Activated T-cell treated with anti-CD3 and anti-CD28 coated beads, Interleukin-2, amount 50 U/mL, for 24 hours (primary cell): ENCODE measurements around the gene SNX24.
"Not testable (repeated sequence)": the region's sequence is repeated elsewhere in the genome, so short reads cannot be mapped to it uniquely, and the experiment has no call there.

ENCODE experiments used
- DNase-seq: peaks from one replicate; pipeline ENCODE4 v3.0.0-alpha.2; 2020
- H3K27ac Mint-ChIP-seq: 2 replicates; pipeline ENCODE4 v1.8.0; 2020; ENCODE audit warnings: mild to moderate bottlenecking, mixed read lengths
- H3K27me3 Mint-ChIP-seq: 2 replicates; pipeline ENCODE4 v1.8.0; 2020; ENCODE audit warnings: mixed read lengths
- H3K36me3 Mint-ChIP-seq: 2 replicates; pipeline ENCODE4 v1.8.0; 2020; ENCODE audit warnings: low read depth, mixed read lengths
- H3K4me1 Mint-ChIP-seq: 2 replicates; pipeline ENCODE4 v1.8.0; 2020; ENCODE audit warnings: low read depth, mixed read lengths
- H3K4me3 Mint-ChIP-seq: 2 replicates; pipeline ENCODE4 v1.8.0; 2020; ENCODE audit warnings: mild to moderate bottlenecking, moderate library complexity, mixed read lengths
- H3K9me3 Mint-ChIP-seq: 2 replicates; pipeline ENCODE4 v1.8.0; 2020; ENCODE audit warnings: mixed read lengths

The SNX24 gene

GRCh38 chr5:122885045-122885517, 39.7 kb downstream of the SNX24 start:
- Mint-ChIP-seq H3K4me1 (peaks cover 4% of the 10 kb centered on the region), H3K27ac (no peak overlapping the region), H3K27me3 (no peaks in the 10 kb centered on the region), H3K4me3 (no peak overlapping the region), H3K36me3 (no peaks in the 10 kb centered on the region), H3K9me3 (no peaks in the 10 kb centered on the region)
- DNase-seq, result no peak

- Mint-ChIP-seq H3K9me3 (no peaks in the 10 kb centered on the region), H3K27me3 (no peaks in the 10 kb centered on the region), H3K36me3 (no peaks in the 10 kb centered on the region), H3K27ac (no peak overlapping the region), H3K4me1 (peaks cover 4% of the 10 kb centered on the region), H3K4me3 (no peak overlapping the region)
- no peak for DNase-seq
These were observed 40.5 kb downstream of the SNX24 start for GRCh38 chr5:122885891-122886290.

- no peak for DNase-seq
- no peak overlapping the region for H3K27ac Mint-ChIP-seq
- no peaks in the 10 kb centered on the region for H3K9me3 Mint-ChIP-seq
- no peak overlapping the region for H3K4me3 Mint-ChIP-seq
- no peaks in the 10 kb centered on the region for H3K27me3 Mint-ChIP-seq
- H3K36me3 Mint-ChIP-seq, result no peaks in the 10 kb centered on the region
- no peaks in the 10 kb centered on the region for H3K4me1 Mint-ChIP-seq
These were observed 49.7 kb downstream of the SNX24 start for GRCh38 chr5:122895141-122895540.

GRCh38 chr5:122896598-122897282, 51.3 kb downstream of the SNX24 start:
- DNase-seq, result no peak

GRCh38 chr5:122897283-122897602, 51.8 kb downstream of the SNX24 start:
- no peak overlapping the region for H3K27ac Mint-ChIP-seq
- H3K36me3 Mint-ChIP-seq, result no peaks in the 10 kb centered on the region
- H3K27me3 Mint-ChIP-seq, result no peaks in the 10 kb centered on the region
- no peak for DNase-seq
- H3K9me3 Mint-ChIP-seq, result no peaks in the 10 kb centered on the region
- H3K4me1 Mint-ChIP-seq, result peaks cover 5% of the 10 kb centered on the region
- no peak overlapping the region for H3K4me3 Mint-ChIP-seq

More at GRCh38 chr5:122896598-122897282, 51.3 kb downstream of the SNX24 start:
- Mint-ChIP-seq H3K4me3 (no peak overlapping the region), H3K36me3 (no peaks in the 10 kb centered on the region), H3K27me3 (no peaks in the 10 kb centered on the region), H3K9me3 (no peaks in the 10 kb centered on the region), H3K27ac (no peak overlapping the region), H3K4me1 (peaks cover under 1% of the 10 kb centered on the region)

GRCh38 chr5:122901346-122901745, 55.9 kb downstream of the SNX24 start:
- no peak overlapping the region for H3K4me3 Mint-ChIP-seq
- peaks cover 15% of the 10 kb centered on the region for H3K4me1 Mint-ChIP-seq
- H3K9me3 Mint-ChIP-seq, result no peaks in the 10 kb centered on the region
- no peak overlapping the region for H3K27ac Mint-ChIP-seq
- H3K27me3 Mint-ChIP-seq, result no peaks in the 10 kb centered on the region
- no peak for DNase-seq
- no peaks in the 10 kb centered on the region for H3K36me3 Mint-ChIP-seq

- DNase-seq, result no peak
- Mint-ChIP-seq H3K9me3 (no peaks in the 10 kb centered on the region), H3K36me3 (no peaks in the 10 kb centered on the region), H3K4me1 (peaks cover 15% of the 10 kb centered on the region), H3K4me3 (no peak overlapping the region), H3K27ac (no peak overlapping the region), H3K27me3 (no peaks in the 10 kb centered on the region)
These were observed 56.9 kb downstream of the SNX24 start for GRCh38 chr5:122902263-122902662.

- H3K27me3 Mint-ChIP-seq, result no peaks in the 10 kb centered on the region
- H3K27ac Mint-ChIP-seq, result no peak overlapping the region
- H3K9me3 Mint-ChIP-seq, result no peaks in the 10 kb centered on the region
- H3K4me1 Mint-ChIP-seq, result peaks cover 15% of the 10 kb centered on the region
- H3K36me3 Mint-ChIP-seq, result no peaks in the 10 kb centered on the region
- H3K4me3 Mint-ChIP-seq, result no peak overlapping the region
- DNase-seq, result no peak
These were observed 61.4 kb downstream of the SNX24 start for GRCh38 chr5:122906768-122907167.

- peaks cover 10% of the 10 kb centered on the region for H3K4me1 Mint-ChIP-seq
- H3K36me3 Mint-ChIP-seq, result no peaks in the 10 kb centered on the region
- no peaks in the 10 kb centered on the region for H3K27me3 Mint-ChIP-seq
- H3K27ac Mint-ChIP-seq, result no peak overlapping the region
- no peaks in the 10 kb centered on the region for H3K9me3 Mint-ChIP-seq
- H3K4me3 Mint-ChIP-seq, result no peak overlapping the region
- DNase-seq, result no peak
These were observed 61.9 kb downstream of the SNX24 start for GRCh38 chr5:122907276-122907675.

- Mint-ChIP-seq H3K27ac (no peak overlapping the region), H3K27me3 (no peaks in the 10 kb centered on the region), H3K36me3 (no peaks in the 10 kb centered on the region), H3K4me1 (peaks cover 2% of the 10 kb centered on the region), H3K4me3 (no peak overlapping the region), H3K9me3 (no peaks in the 10 kb centered on the region)
- DNase-seq, result no peak
These were observed 62.7 kb downstream of the SNX24 start for GRCh38 chr5:122908108-122908507.

GRCh38 chr5:122908662-122909061, 63.2 kb downstream of the SNX24 start:
- DNase-seq, result no peak
- no peaks in the 10 kb centered on the region for H3K36me3 Mint-ChIP-seq
- H3K4me3 Mint-ChIP-seq, result no peak overlapping the region
- no peak overlapping the region for H3K27ac Mint-ChIP-seq
- H3K9me3 Mint-ChIP-seq, result no peaks in the 10 kb centered on the region
- H3K27me3 Mint-ChIP-seq, result no peaks in the 10 kb centered on the region
- H3K4me1 Mint-ChIP-seq, result no peaks in the 10 kb centered on the region

GRCh38 chr5:122909470-122910100, 64.2 kb downstream of the SNX24 start:
- H3K4me1 Mint-ChIP-seq, result no peaks in the 10 kb centered on the region
- H3K36me3 Mint-ChIP-seq, result no peaks in the 10 kb centered on the region
- no peak overlapping the region for H3K27ac Mint-ChIP-seq
- no peaks in the 10 kb centered on the region for H3K27me3 Mint-ChIP-seq
- no peak for DNase-seq
- no peak overlapping the region for H3K4me3 Mint-ChIP-seq
- H3K9me3 Mint-ChIP-seq, result no peaks in the 10 kb centered on the region

GRCh38 chr5:122913436-122913835, 68.0 kb downstream of the SNX24 start:
- not testable (repeated sequence) for H3K36me3 Mint-ChIP-seq, H3K27me3 Mint-ChIP-seq, H3K27ac Mint-ChIP-seq, H3K4me1 Mint-ChIP-seq, H3K9me3 Mint-ChIP-seq, DNase-seq, H3K4me3 Mint-ChIP-seq

- no peaks in the 10 kb centered on the region for H3K27me3 Mint-ChIP-seq
- H3K36me3 Mint-ChIP-seq, result no peaks in the 10 kb centered on the region
- no peak overlapping the region for H3K27ac Mint-ChIP-seq
- peaks cover 4% of the 10 kb centered on the region for H3K4me1 Mint-ChIP-seq
- no peak for DNase-seq
- H3K4me3 Mint-ChIP-seq, result no peak overlapping the region
- H3K9me3 Mint-ChIP-seq, result peaks cover 3% of the 10 kb centered on the region
These were observed 70.5 kb downstream of the SNX24 start for GRCh38 chr5:122915717-122916461.

- no peak for DNase-seq
- H3K4me1 Mint-ChIP-seq, result peaks cover 4% of the 10 kb centered on the region
- H3K36me3 Mint-ChIP-seq, result no peaks in the 10 kb centered on the region
- no peak overlapping the region for H3K27ac Mint-ChIP-seq
- H3K27me3 Mint-ChIP-seq, result no peaks in the 10 kb centered on the region
- H3K9me3 Mint-ChIP-seq, result peaks cover 3% of the 10 kb centered on the region
- H3K4me3 Mint-ChIP-seq, result no peak overlapping the region
These were observed 71.1 kb downstream of the SNX24 start for GRCh38 chr5:122916490-122916889.
